Naive thymus-derived CD8-positive, alpha-beta T cell (primary cell): ENCODE data around the gene STKLD1. TPM values are rescaled to one million over a fixed set of nuclear protein-coding genes. Genes with fewer than 3 reads are reported as not detected.
"Not testable (repeated sequence)": the region's sequence is repeated elsewhere in the genome, so short reads cannot be mapped to it uniquely, and the experiment has no call there.

Experiments used
- ATAC-seq, 2 donors: fragments of 150-1000 bp; cut with Tn5 transposase in 1 of 2; sonication (Bioruptor Pico), chemical (Tn5 transposase) in 1 of 2; 1 replicate in 1 of 2; 2 replicates in 1 of 2; pipeline ENCODE4 v1.10.0; 2021; ENCODE audit warnings: mild to moderate bottlenecking in 2 of 2, moderate library complexity in 2 of 2
- POLR2A ChIA-PET: fragments of 350-600 bp; sonication (Branson Sonifier 250); formaldehyde crosslinking; loops from one replicate; lab custom pipeline; 2021; ENCODE audit warnings: antibody characterized with exemption; lab: Charles Lee
- DNase-seq, 10 donors: peaks; one replicate each; pipeline versions ENCODE4 v3.0.0 to v3.0.0-alpha.2; 2020 to 2022
- H3K27ac Mint-ChIP-seq, 10 donors: one replicate each; pipeline ENCODE4 v1.8.0; 2020 to 2022; ENCODE audit warnings: mild to moderate bottlenecking in 10 of 10, mixed read lengths in 10 of 10, moderate library complexity in 4 of 10, inconsistent platforms in 1 of 10
- H3K27me3 Mint-ChIP-seq, 5 donors: one replicate each; pipeline ENCODE4 v1.8.0; 2021 to 2022; ENCODE audit warnings: mixed read lengths in 5 of 5
- H3K36me3 Mint-ChIP-seq, 3 donors: one replicate each; pipeline ENCODE4 v1.8.0; 2020 to 2022; ENCODE audit warnings: mixed read lengths in 3 of 3, mild to moderate bottlenecking in 2 of 3, inconsistent platforms in 1 of 3
- H3K4me1 Mint-ChIP-seq, 4 donors: one replicate each; pipeline ENCODE4 v1.8.0; 2021 to 2022; ENCODE audit warnings: mixed read lengths in 4 of 4
- H3K4me3 Mint-ChIP-seq, 10 donors: one replicate each; pipeline ENCODE4 v1.8.0; 2020 to 2022; ENCODE audit warnings: mild to moderate bottlenecking in 10 of 10, mixed read lengths in 10 of 10, moderate library complexity in 6 of 10, inconsistent platforms in 1 of 10
- H3K9me3 Mint-ChIP-seq, 9 donors: one replicate each; pipeline ENCODE4 v1.8.0; 2020 to 2022; ENCODE audit warnings: mixed read lengths in 9 of 9, mild to moderate bottlenecking in 3 of 9, inconsistent platforms in 1 of 9, moderate library complexity in 1 of 9
- polyA plus RNA-seq, 3 donors: library from polyadenylated mRNA; unstranded; fragments of 300-500 nt; fragmentation: Illumina TruSeq; gene quantifications; one replicate each; pipeline ENCODE4 v1.2.3, GENCODE V29; 2021
- total RNA-seq, 8 experiments: library from RNA in 2 of 8; stranded (reverse) in 2 of 8; gene quantifications; one replicate each; pipeline ENCODE4 v1.2.3 and lab custom pipeline; 2021 to 2026

STKLD1 gene
- total and polyA plus RNA-seq, 5 experiments from 2014 or later: 0.35 to 2.3 (median 1.3) TPM; not detected in 1

GRCh38 chr9:133334888-133335287, 41.3 kb upstream of the STKLD1 start:
- ATAC-seq, H3K27me3 Mint-ChIP-seq, H3K9me3 Mint-ChIP-seq, DNase-seq: not testable (repeated sequence)
- Mint-ChIP-seq H3K4me3 (peak overlapping the region; percentile 90 to 98 (median 96)), H3K36me3 (peaks cover 0 to 57% (median 6%) of the 10 kb centered on the region in 3 donors), H3K27ac (peak overlapping the region in 9 of 10 donors; percentile 89 to 97 (median 95)), H3K4me1 (peaks cover 16 to 55% (median 49%) of the 10 kb centered on the region in 4 donors)
- POLR2A ChIA-PET: interaction anchor here (1.2 to 2.2 kb wide), 4 partner anchors 9 to 42 kb away, joined by 3 to 21 read pairs (median 10); partner anchors contain the start of genes MED22, RPL7A, SURF1 and SURF2

GRCh38 chr9:133335924-133336811, 40.0 kb upstream of the STKLD1 start, which contains the start of gene SURF6:
SURF6 (minus strand) TSS chr9:133336188; CDS start chr9:133336132, 56 bp downstream.
- Mint-ChIP-seq H3K4me1 (peaks cover 22 to 65% (median 60%) of the 10 kb centered on the region in 4 donors), H3K27me3 (no peaks in the 10 kb centered on the region), H3K36me3 (peaks cover 0 to 54% (median 7%) of the 10 kb centered on the region in 3 donors), H3K9me3 (no peaks in the 10 kb centered on the region), H3K27ac (peak within 1 kb of the TSS; percentile 89 to 98 (median 96)), H3K4me3 (peak within 1 kb of the TSS; percentile 90 to 98 (median 96))
- POLR2A ChIA-PET: interaction anchor here (0.7 to 2.2 kb wide), 6 partner anchors 12 to 149 kb away, joined by 3 to 21 read pairs (median 4); partner anchors contain the start of genes MED22, RPL7A, SURF1 and SURF2
- peak; percentile 93 to 95 for ATAC-seq
- DNase-seq: peak; percentile 88 to 94 (median 92)

GRCh38 chr9:133339641-133340040, 36.5 kb upstream of the STKLD1 start:
- Mint-ChIP-seq H3K27ac (peak overlapping the region in 8 of 10 donors; percentile 20 to 88 (median 74)), H3K9me3 (no peaks in the 10 kb centered on the region), H3K36me3 (peaks cover 0 to 45% (median 5%) of the 10 kb centered on the region in 3 donors), H3K4me3 (peak overlapping the region in 4 of 10 donors; percentile 29 to 57 (median 33)), H3K27me3 (no peaks in the 10 kb centered on the region), H3K4me1 (peaks cover 22 to 72% (median 52%) of the 10 kb centered on the region in 4 donors)
- POLR2A ChIA-PET: interaction anchor here (0.6 to 2.1 kb wide), 5 partner anchors 9 to 1014 kb away, joined by 5 to 11 read pairs (median 6); partner anchors contain the start of genes GTF3C5, MED22, RPL7A and SURF1
- DNase-seq (no peak), ATAC-seq (no peak)

- ATAC-seq: no peak
- DNase-seq: no peak
Observed at GRCh38 chr9:133340256-133340655, 35.9 kb upstream of the STKLD1 start.

GRCh38 chr9:133340916-133341315, 35.2 kb upstream of the STKLD1 start:
- no peaks in the 10 kb centered on the region for H3K9me3 Mint-ChIP-seq
- POLR2A ChIA-PET: interaction anchor here (1.3 to 2.1 kb wide), 2 partner anchors 34 to 310 kb away, joined by 5 to 6 read pairs; partner anchors contain the start of gene GTF3C5
- peak overlapping the region in 5 of 10 donors; percentile 4 to 72 (median 63) for H3K4me3 Mint-ChIP-seq
- ATAC-seq: no peak
- H3K36me3 Mint-ChIP-seq: peaks cover 0 to 47% (median 5%) of the 10 kb centered on the region in 3 donors
- peak overlapping the region; percentile 67 to 93 (median 84) for H3K27ac Mint-ChIP-seq
- no peaks in the 10 kb centered on the region for H3K27me3 Mint-ChIP-seq
- DNase-seq: no peak
- peaks cover 20 to 63% (median 45%) of the 10 kb centered on the region in 4 donors for H3K4me1 Mint-ChIP-seq

More at GRCh38 chr9:133340256-133340655, 35.9 kb upstream of the STKLD1 start:
- Mint-ChIP-seq H3K27ac (peak overlapping the region; percentile 67 to 93 (median 84)), H3K36me3 (peaks cover 0 to 49% (median 5%) of the 10 kb centered on the region in 3 donors), H3K9me3 (no peaks in the 10 kb centered on the region), H3K4me1 (peaks cover 22 to 66% (median 49%) of the 10 kb centered on the region in 4 donors), H3K27me3 (no peaks in the 10 kb centered on the region), H3K4me3 (peak overlapping the region in 5 of 10 donors; percentile 30 to 72 (median 63))
- POLR2A ChIA-PET: interaction anchor here (1.3 to 2.1 kb wide), 4 partner anchors 9 to 310 kb away, joined by 5 to 11 read pairs (median 8); partner anchors contain the start of genes GTF3C5, MED22, RPL7A and SURF1

- ATAC-seq (no peak), DNase-seq (no peak)
- Mint-ChIP-seq H3K9me3 (no peaks in the 10 kb centered on the region), H3K27me3 (no peaks in the 10 kb centered on the region), H3K4me3 (peak overlapping the region in 2 of 10 donors; percentile 63 to 72), H3K36me3 (peaks cover 0 to 48% (median 5%) of the 10 kb centered on the region in 3 donors), H3K27ac (peak overlapping the region in 5 of 10 donors; percentile 22 to 88 (median 83)), H3K4me1 (peaks cover 19 to 64% (median 45%) of the 10 kb centered on the region in 4 donors)
- POLR2A ChIA-PET: no interaction called here
Observed at GRCh38 chr9:133341369-133342068, 34.6 kb upstream of the STKLD1 start.

GRCh38 chr9:133342069-133342406, 34.1 kb upstream of the STKLD1 start:
- peaks cover 21 to 64% (median 48%) of the 10 kb centered on the region in 4 donors for H3K4me1 Mint-ChIP-seq
- H3K27me3 Mint-ChIP-seq: no peaks in the 10 kb centered on the region
- H3K9me3 Mint-ChIP-seq: no peaks in the 10 kb centered on the region
- peaks cover 0 to 48% (median 5%) of the 10 kb centered on the region in 3 donors for H3K36me3 Mint-ChIP-seq
- POLR2A ChIA-PET: no interaction called here
- H3K27ac Mint-ChIP-seq: peak overlapping the region in 2 of 10 donors; percentile 22 to 56
- DNase-seq (no peak), ATAC-seq (no peak)
- H3K4me3 Mint-ChIP-seq: peak overlapping the region in 2 of 10 donors; percentile 39 to 63

- Mint-ChIP-seq H3K9me3 (no peaks in the 10 kb centered on the region), H3K36me3 (peaks cover 0 to 48% (median 5%) of the 10 kb centered on the region in 3 donors), H3K4me1 (peaks cover 24 to 64% (median 50%) of the 10 kb centered on the region in 4 donors), H3K27me3 (no peaks in the 10 kb centered on the region), H3K4me3 (no peak overlapping the region), H3K27ac (peak overlapping the region in 1 of 10 donors; percentile 22)
- POLR2A ChIA-PET: interaction anchor here (1.0 kb wide), 1 partner anchor 13 kb away, joined by 3 read pairs; no protein-coding TSS in a partner anchor
- no peak for ATAC-seq
- no peak for DNase-seq
Observed at GRCh38 chr9:133342570-133342969, 33.6 kb upstream of the STKLD1 start.

GRCh38 chr9:133344071-133344470, 32.1 kb upstream of the STKLD1 start:
- no peak for ATAC-seq
- peaks cover 29 to 67% (median 56%) of the 10 kb centered on the region in 4 donors for H3K4me1 Mint-ChIP-seq
- no peak overlapping the region for H3K27ac Mint-ChIP-seq
- H3K36me3 Mint-ChIP-seq: peaks cover 0 to 55% (median 8%) of the 10 kb centered on the region in 3 donors
- POLR2A ChIA-PET: interaction anchor here (0.9 kb wide), 1 partner anchor 9 kb away, joined by 3 read pairs; no protein-coding TSS in a partner anchor
- DNase-seq: no peak
- H3K4me3 Mint-ChIP-seq: peak overlapping the region in 1 of 10 donors; percentile 22
- H3K9me3 Mint-ChIP-seq: no peaks in the 10 kb centered on the region
- no peaks in the 10 kb centered on the region for H3K27me3 Mint-ChIP-seq

GRCh38 chr9:133344979-133345378, 31.2 kb upstream of the STKLD1 start:
- H3K27me3 Mint-ChIP-seq: no peaks in the 10 kb centered on the region
- H3K27ac Mint-ChIP-seq: peak overlapping the region in 1 of 10 donors; percentile 18
- H3K36me3 Mint-ChIP-seq: peaks cover 0 to 57% (median 6%) of the 10 kb centered on the region in 3 donors
- POLR2A ChIA-PET: no interaction called here
- no peaks in the 10 kb centered on the region for H3K9me3 Mint-ChIP-seq
- peak overlapping the region in 1 of 10 donors; percentile 29 for H3K4me3 Mint-ChIP-seq
- ATAC-seq: no peak
- H3K4me1 Mint-ChIP-seq: peaks cover 24 to 66% (median 56%) of the 10 kb centered on the region in 4 donors
- DNase-seq: no peak

GRCh38 chr9:133345596-133345995, 30.6 kb upstream of the STKLD1 start:
- Mint-ChIP-seq H3K36me3 (peaks cover 0 to 60% (median 12%) of the 10 kb centered on the region in 3 donors), H3K27me3 (no peaks in the 10 kb centered on the region), H3K4me3 (peak overlapping the region in 4 of 10 donors; percentile 38 to 100 (median 95)), H3K27ac (no peak overlapping the region), H3K4me1 (peaks cover 17 to 63% (median 54%) of the 10 kb centered on the region in 4 donors), H3K9me3 (no peaks in the 10 kb centered on the region)
- DNase-seq (no peak), ATAC-seq (no peak)
- POLR2A ChIA-PET: interaction anchor here (1.4 to 7.4 kb wide), 2 partner anchors 9 to 28 kb away, joined by 3 to 106 read pairs; partner anchors contain the start of genes STKLD1 and SURF4
